ENCODE measurements around the gene SH3GL2.
"Not testable (repeated sequence)": the region's sequence is repeated elsewhere in the genome, so short reads cannot be mapped to it uniquely, and the experiment has no call there.

SH3GL2 gene

DNA sequence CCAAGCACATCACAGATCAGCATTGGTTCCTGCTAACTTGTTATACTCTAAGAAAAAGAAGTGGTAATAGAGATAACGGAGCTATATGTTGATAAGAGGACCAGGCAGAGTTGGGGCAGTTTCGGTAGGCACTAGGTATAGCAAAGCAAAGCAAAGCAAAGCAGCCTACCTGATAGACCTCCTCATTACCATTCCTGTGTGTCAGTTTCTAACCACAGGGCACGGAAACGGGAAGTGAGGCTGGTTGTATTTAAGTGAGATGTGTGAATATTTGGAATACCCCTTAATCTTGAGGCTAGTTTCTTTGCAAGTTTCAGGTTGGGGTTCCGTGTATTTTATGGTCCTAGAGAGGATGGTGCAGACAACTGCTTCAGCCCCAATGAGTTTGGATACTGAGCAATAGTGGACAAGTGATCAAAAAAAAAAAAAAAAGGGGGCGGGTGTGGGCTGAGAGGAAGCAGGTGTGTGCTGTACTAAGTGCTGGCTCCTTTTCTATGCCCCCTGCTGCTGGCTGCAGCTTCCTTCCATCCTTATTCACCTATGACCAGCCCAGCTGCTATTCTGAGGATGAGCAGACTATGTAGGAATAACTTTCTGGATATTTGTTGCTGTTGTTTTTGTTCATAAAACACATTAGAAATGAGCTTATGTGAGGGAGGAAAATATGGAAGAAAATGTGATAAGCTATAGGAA, 183.3 kb downstream of the SH3GL2 start:
- no peak for ATAC-seq (ENCODE audit: low read depth)
- Mint-ChIP-seq H3K36me3 (no peaks in the 10 kb centered on the region), H3K4me1 (no peaks in the 10 kb centered on the region), H3K9me3 (no peaks in the 10 kb centered on the region), H3K27ac (no peak overlapping the region), H3K4me3 (no peak overlapping the region), H3K27me3 (peaks cover 3% of the 10 kb centered on the region)
- no peak for DNase-seq (ENCODE audit: low spot score in 2 of 2)

- H3K27ac Mint-ChIP-seq, result no peak overlapping the region
- peaks cover 3% of the 10 kb centered on the region for H3K27me3 Mint-ChIP-seq
- H3K36me3 Mint-ChIP-seq, result no peaks in the 10 kb centered on the region
- no peaks in the 10 kb centered on the region for H3K4me1 Mint-ChIP-seq
- ATAC-seq (ENCODE audit: low read depth), result no peak
- H3K9me3 Mint-ChIP-seq, result no peaks in the 10 kb centered on the region
- no peak for DNase-seq (ENCODE audit: low spot score in 2 of 2)
- no peak overlapping the region for H3K4me3 Mint-ChIP-seq
Measured at GRCh38 chr9:17764306-17764705, 185.4 kb downstream of the SH3GL2 start.

DNA sequence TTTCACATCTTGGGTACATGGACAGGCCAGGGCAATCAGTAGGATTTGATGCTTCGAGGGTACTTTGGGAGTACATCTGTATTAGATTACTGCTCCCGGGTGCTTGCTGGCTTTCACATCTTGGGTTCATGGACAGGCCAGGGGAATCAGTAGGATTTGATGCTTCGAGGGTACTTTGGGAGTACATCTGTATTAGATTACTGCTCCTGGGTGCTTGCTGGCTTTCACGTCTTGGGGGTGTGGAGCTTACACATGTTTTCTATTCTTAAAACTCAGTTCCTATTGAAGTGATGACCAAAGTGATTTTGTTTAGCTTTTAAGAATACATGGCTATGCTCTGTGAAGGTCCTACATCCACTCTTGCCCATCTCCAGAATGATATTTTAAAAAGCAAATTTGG, 186.3 kb downstream of the SH3GL2 start:
- not testable (repeated sequence) for H3K27me3 Mint-ChIP-seq; DNase-seq (ENCODE audit: low spot score in 2 of 2); H3K9me3 Mint-ChIP-seq; H3K4me1 Mint-ChIP-seq; H3K27ac Mint-ChIP-seq; H3K4me3 Mint-ChIP-seq; ATAC-seq (ENCODE audit: low read depth); H3K36me3 Mint-ChIP-seq

DNA sequence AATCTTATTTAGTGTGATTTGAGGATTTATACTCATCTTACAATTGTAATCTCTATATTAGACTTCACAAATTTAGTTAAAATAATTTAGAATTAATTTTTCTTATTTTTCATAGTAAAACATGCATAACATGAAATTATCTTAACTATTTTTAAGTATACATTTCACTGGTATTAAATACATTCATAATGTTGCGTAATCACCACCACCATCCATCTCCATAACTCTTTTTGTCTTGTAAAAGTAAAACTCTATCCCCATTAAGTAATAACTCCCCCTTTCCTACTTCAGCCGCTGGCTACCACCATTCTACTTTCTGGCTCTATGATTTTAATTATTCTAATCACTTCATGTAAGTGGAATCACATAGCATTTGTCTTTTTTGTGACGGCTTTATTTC, 193.4 kb downstream of the SH3GL2 start:
- H3K4me1 Mint-ChIP-seq, result no peaks in the 10 kb centered on the region

DNA sequence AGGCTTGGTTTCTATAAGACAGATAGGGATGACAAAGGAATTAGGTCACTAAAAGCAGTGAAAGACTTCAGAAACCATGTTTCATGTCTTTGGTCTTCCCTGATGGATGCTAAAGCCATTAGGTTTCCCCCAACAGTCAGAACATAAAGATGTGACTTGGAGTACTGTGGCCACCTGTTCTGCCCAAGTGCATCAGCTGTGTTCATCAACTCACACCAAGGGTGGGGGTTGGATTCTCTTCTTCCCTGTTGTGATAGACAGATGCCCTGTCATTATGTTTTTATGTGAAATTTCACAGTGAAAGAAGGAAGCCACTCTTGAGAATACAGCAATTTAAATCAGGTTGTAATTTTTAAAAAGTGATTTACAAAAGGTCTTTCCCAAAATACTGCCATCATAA, 196.8 kb downstream of the SH3GL2 start:
- DNase-seq (ENCODE audit: low spot score in 2 of 2) (no peak), ATAC-seq (ENCODE audit: low read depth) (no peak)
- H3K27ac Mint-ChIP-seq, result no peak overlapping the region
- H3K27me3 Mint-ChIP-seq, result no peaks in the 10 kb centered on the region
- H3K4me3 Mint-ChIP-seq, result no peak overlapping the region
- H3K9me3 Mint-ChIP-seq, result peaks cover 1% of the 10 kb centered on the region
- H3K4me1 Mint-ChIP-seq, result no peaks in the 10 kb centered on the region
- no peaks in the 10 kb centered on the region for H3K36me3 Mint-ChIP-seq

More for the DNA sequence above, 193.4 kb downstream of the SH3GL2 start:
- no peaks in the 10 kb centered on the region for H3K27me3 Mint-ChIP-seq
- DNase-seq (ENCODE audit: low spot score in 2 of 2) (no peak), ATAC-seq (ENCODE audit: low read depth) (no peak)
- no peak overlapping the region for H3K27ac Mint-ChIP-seq
- peaks cover 2% of the 10 kb centered on the region for H3K9me3 Mint-ChIP-seq
- no peaks in the 10 kb centered on the region for H3K36me3 Mint-ChIP-seq
- no peak overlapping the region for H3K4me3 Mint-ChIP-seq

DNA sequence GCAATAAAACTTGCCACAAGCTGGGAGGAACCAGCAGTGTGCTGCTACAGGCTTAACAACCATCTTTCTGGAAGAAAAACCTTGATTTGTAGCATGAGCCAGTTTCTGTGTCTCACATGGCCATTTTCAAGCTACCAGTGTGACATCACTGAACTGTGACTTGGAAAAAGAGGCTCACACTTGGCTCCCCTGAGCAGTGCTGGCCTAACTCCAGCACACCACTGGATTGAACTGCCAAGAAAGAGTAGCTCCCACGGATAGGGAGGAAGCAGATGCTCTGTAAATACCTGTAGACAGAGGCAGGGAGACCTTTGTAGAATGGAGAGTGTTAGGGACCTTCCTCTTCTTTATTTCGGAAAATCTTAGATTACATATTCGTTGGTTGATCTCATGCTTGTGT, 197.9 kb downstream of the SH3GL2 start:
- DNase-seq (ENCODE audit: low spot score in 2 of 2) (no peak), ATAC-seq (ENCODE audit: low read depth) (no peak)
- H3K4me3 Mint-ChIP-seq, result no peak overlapping the region
- H3K27me3 Mint-ChIP-seq, result no peaks in the 10 kb centered on the region
- no peaks in the 10 kb centered on the region for H3K36me3 Mint-ChIP-seq
- no peak overlapping the region for H3K27ac Mint-ChIP-seq
- no peaks in the 10 kb centered on the region for H3K4me1 Mint-ChIP-seq
- peaks cover 1% of the 10 kb centered on the region for H3K9me3 Mint-ChIP-seq

- Mint-ChIP-seq H3K36me3 (no peaks in the 10 kb centered on the region), H3K4me3 (no peak overlapping the region), H3K27me3 (no peaks in the 10 kb centered on the region), H3K27ac (no peak overlapping the region), H3K4me1 (no peaks in the 10 kb centered on the region), H3K9me3 (peaks cover 1% of the 10 kb centered on the region)
- ATAC-seq (ENCODE audit: low read depth), result no peak
- DNase-seq (ENCODE audit: low spot score in 2 of 2), result no peak
Measured at GRCh38 chr9:17777465-17777864, 198.6 kb downstream of the SH3GL2 start.

GRCh38 chr9:17782430-17783149, 203.7 kb downstream of the SH3GL2 start:
- H3K36me3 Mint-ChIP-seq, result no peaks in the 10 kb centered on the region
- peaks cover 1% of the 10 kb centered on the region for H3K9me3 Mint-ChIP-seq
- no peaks in the 10 kb centered on the region for H3K4me1 Mint-ChIP-seq
- DNase-seq (ENCODE audit: low spot score in 2 of 2) (no peak), ATAC-seq (ENCODE audit: low read depth) (no peak)
- no peak overlapping the region for H3K4me3 Mint-ChIP-seq
- no peak overlapping the region for H3K27ac Mint-ChIP-seq
- no peaks in the 10 kb centered on the region for H3K27me3 Mint-ChIP-seq

DNA sequence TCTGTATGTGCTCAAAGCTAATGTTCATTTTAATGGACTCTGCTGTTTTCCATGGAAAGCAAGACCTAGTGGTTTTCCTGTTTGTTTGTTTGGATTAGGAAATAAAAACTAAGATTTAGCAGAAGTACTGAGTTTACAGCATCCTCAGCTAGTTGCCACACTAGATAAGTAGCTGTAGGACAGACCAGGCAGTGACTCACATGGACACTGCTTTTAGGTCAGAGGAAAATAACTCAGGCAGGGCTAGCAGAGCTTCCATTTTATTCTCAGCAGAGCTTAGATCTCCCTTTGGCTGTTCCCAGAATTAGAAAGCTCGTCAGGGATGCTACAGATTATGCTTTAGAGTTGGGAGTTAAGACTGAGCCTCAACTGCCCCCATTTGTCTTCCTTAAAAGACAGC, 204.4 kb downstream of the SH3GL2 start:
- Mint-ChIP-seq H3K27me3 (no peaks in the 10 kb centered on the region), H3K36me3 (no peaks in the 10 kb centered on the region), H3K4me1 (no peaks in the 10 kb centered on the region), H3K9me3 (peaks cover 1% of the 10 kb centered on the region), H3K4me3 (no peak overlapping the region), H3K27ac (no peak overlapping the region)
- DNase-seq (ENCODE audit: low spot score in 2 of 2) (no peak), ATAC-seq (ENCODE audit: low read depth) (no peak)

GRCh38 chr9:17789316-17789715, 210.4 kb downstream of the SH3GL2 start:
- Mint-ChIP-seq H3K36me3 (no peaks in the 10 kb centered on the region), H3K4me1 (no peaks in the 10 kb centered on the region), H3K27ac (no peak overlapping the region), H3K27me3 (no peaks in the 10 kb centered on the region), H3K9me3 (no peaks in the 10 kb centered on the region), H3K4me3 (no peak overlapping the region)
- ATAC-seq (ENCODE audit: low read depth), result no peak
- no peak for DNase-seq (ENCODE audit: low spot score in 2 of 2)

DNA sequence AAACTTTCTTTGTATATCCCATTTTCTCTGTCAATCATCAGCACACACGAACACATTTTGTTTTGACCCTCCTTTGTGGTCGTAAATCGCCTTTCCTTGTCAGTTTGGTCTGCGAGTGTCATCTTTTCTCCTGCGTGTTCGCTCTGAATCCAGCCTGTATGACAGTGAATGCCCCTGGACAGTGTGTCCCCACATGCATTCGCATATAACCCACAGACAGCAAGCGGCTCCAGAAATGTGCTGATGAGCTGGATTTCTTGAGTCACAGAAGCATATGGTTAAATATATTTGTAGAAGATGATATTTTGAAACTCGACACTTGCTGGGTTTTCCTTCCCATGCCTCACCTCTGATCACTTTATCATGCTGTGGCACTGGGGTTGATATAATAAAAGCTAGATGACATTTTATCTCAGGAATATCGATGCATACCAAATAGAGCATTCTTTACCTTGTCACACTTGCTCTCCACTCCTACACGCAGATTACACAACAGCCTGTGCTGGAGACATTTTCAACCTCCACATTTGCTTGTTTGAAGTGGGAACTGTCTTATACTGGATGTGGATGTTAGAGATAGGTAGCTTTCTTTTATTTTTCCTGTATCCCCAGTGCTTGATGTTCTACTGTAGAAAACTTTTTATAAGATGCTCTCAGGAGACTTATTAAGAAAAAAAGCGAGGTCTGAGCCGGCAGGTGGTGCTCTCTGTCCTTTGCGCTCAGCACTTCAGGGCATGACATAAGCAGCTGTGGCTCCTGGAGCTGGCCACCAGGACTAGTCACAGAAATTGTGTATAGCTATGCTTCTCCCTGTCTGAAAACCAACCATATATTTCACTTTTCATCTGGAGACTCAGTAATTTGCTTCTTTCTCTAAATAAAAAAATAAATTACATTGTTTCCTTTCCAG, 215.1 kb downstream of the SH3GL2 start:
- no peaks in the 10 kb centered on the region for H3K27me3 Mint-ChIP-seq
- H3K36me3 Mint-ChIP-seq, result no peaks in the 10 kb centered on the region
- H3K27ac Mint-ChIP-seq, result no peak overlapping the region
- H3K4me3 Mint-ChIP-seq, result no peak overlapping the region
- DNase-seq (ENCODE audit: low spot score in 2 of 2), result no peak
- H3K9me3 Mint-ChIP-seq, result no peaks in the 10 kb centered on the region
- H3K4me1 Mint-ChIP-seq, result no peaks in the 10 kb centered on the region
- no peak for ATAC-seq (ENCODE audit: low read depth)

DNA sequence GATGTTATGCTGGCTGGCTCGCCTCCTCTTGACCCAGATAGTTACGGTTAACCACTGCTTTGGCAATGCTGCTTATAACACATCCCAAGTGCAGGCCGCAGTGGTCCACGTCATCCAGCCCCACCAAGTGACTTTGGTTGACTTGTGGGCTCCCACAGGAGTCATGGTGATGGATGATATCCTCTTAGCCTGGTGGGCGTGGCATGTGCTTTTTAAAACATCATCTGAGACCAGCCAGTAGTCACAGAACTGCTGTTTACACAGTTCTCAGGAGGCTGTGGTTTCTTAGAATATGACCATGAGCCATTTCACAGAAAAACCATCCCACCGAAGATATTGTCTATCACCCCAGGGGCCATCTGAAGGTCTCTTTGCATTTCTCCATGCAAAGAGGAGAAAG, 216.9 kb downstream of the SH3GL2 start:
- no peaks in the 10 kb centered on the region for H3K9me3 Mint-ChIP-seq
- no peaks in the 10 kb centered on the region for H3K27me3 Mint-ChIP-seq
- no peak for ATAC-seq (ENCODE audit: low read depth)
- no peaks in the 10 kb centered on the region for H3K36me3 Mint-ChIP-seq
- H3K4me1 Mint-ChIP-seq, result no peaks in the 10 kb centered on the region
- DNase-seq (ENCODE audit: low spot score in 2 of 2), result no peak
- H3K27ac Mint-ChIP-seq, result no peak overlapping the region
- no peak overlapping the region for H3K4me3 Mint-ChIP-seq

DNA sequence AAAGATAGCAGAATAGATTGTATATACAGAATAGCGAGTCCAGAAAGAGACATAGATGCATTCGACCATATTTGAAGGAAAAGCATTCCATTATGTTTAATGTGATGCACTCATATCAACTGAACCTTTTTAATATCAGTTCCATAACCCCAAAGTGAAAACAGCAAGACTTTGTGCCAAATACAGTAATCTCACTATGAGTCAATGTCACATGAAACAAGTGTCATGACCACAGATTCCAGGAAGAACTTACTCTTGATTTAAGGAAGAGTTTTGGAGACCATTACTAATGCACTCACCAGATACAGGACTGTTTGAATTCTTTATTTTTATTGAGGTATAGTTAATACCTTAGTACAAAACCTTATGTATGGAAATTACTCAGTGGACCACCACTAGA, 220.5 kb downstream of the SH3GL2 start:
- no peak for DNase-seq (ENCODE audit: low spot score in 2 of 2)
- Mint-ChIP-seq H3K4me1 (no peaks in the 10 kb centered on the region), H3K9me3 (no peaks in the 10 kb centered on the region)

GRCh38 chr9:17800418-17800817, 221.6 kb downstream of the SH3GL2 start:
- Mint-ChIP-seq H3K4me3 (no peak overlapping the region), H3K9me3 (no peaks in the 10 kb centered on the region), H3K4me1 (no peaks in the 10 kb centered on the region), H3K27ac (no peak overlapping the region), H3K27me3 (no peaks in the 10 kb centered on the region), H3K36me3 (no peaks in the 10 kb centered on the region)
- DNase-seq (ENCODE audit: low spot score in 2 of 2) (no peak), ATAC-seq (ENCODE audit: low read depth) (no peak)

More for the DNA sequence above, 220.5 kb downstream of the SH3GL2 start:
- Mint-ChIP-seq H3K36me3 (no peaks in the 10 kb centered on the region), H3K4me3 (no peak overlapping the region), H3K27ac (no peak overlapping the region), H3K27me3 (no peaks in the 10 kb centered on the region)
- no peak for ATAC-seq (ENCODE audit: low read depth)

Data from memory B cell (primary cell).